ENCODE results near the gene SHANK3.

SHANK3 gene

DNA sequence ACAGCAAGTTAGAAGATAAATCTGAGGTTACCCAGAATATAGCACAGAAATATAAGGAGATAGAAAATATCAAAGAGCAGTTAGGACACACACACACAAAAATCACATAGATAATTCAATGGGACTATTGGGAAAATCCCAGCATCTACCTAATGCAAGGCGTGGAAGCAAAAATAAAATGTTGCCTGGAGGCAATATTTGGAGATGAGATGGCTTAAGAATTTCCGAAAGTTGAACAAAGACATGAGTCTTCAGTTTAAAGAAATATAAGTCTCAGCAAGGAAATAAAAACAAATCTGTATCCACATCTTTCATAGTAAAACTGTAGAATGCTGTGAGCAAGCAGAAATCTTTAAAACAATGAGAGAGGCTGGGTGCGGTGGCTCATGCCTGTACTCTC lies 35.9 kb downstream of the SHANK3 start:
- H3K4me3 ChIP-seq (ENCODE audit: low read length) = no peak overlapping the region
- H3K27ac ChIP-seq (ENCODE audit: low read depth, low read length) = no peak overlapping the region
- no peaks in the 10 kb centered on the region for H3K4me1 ChIP-seq (ENCODE audit: control insufficient read depth, insufficient read depth, low read length)
- H3K9ac ChIP-seq (ENCODE audit: low read length) = no peak overlapping the region
- H3K36me3 ChIP-seq (ENCODE audit: control insufficient read depth, insufficient read depth, low read length) = no peaks in the 10 kb centered on the region
- H3K27me3 ChIP-seq (ENCODE audit: control insufficient read depth, insufficient read depth, low read length) = no peaks in the 10 kb centered on the region

- Histone ChIP-seq H3K4me1 (ENCODE audit: control insufficient read depth, insufficient read depth, low read length) (no peaks in the 10 kb centered on the region), H3K27me3 (ENCODE audit: control insufficient read depth, insufficient read depth, low read length) (no peaks in the 10 kb centered on the region), H3K9ac (ENCODE audit: low read length) (no peak overlapping the region), H3K27ac (ENCODE audit: low read depth, low read length) (no peak overlapping the region), H3K4me3 (ENCODE audit: low read length) (no peak overlapping the region), H3K36me3 (ENCODE audit: control insufficient read depth, insufficient read depth, low read length) (no peaks in the 10 kb centered on the region)
Measured at GRCh38 chr22:50708996-50709395, 36.4 kb downstream of the SHANK3 start.

- Histone ChIP-seq H3K27ac (ENCODE audit: low read depth, low read length) (no peak overlapping the region), H3K36me3 (ENCODE audit: control insufficient read depth, insufficient read depth, low read length) (no peaks in the 10 kb centered on the region), H3K4me3 (ENCODE audit: low read length) (no peak overlapping the region), H3K27me3 (ENCODE audit: control insufficient read depth, insufficient read depth, low read length) (no peaks in the 10 kb centered on the region), H3K4me1 (ENCODE audit: control insufficient read depth, insufficient read depth, low read length) (no peaks in the 10 kb centered on the region), H3K9ac (ENCODE audit: low read length) (no peak overlapping the region)
Measured at GRCh38 chr22:50710221-50710620, 37.6 kb downstream of the SHANK3 start.

DNA sequence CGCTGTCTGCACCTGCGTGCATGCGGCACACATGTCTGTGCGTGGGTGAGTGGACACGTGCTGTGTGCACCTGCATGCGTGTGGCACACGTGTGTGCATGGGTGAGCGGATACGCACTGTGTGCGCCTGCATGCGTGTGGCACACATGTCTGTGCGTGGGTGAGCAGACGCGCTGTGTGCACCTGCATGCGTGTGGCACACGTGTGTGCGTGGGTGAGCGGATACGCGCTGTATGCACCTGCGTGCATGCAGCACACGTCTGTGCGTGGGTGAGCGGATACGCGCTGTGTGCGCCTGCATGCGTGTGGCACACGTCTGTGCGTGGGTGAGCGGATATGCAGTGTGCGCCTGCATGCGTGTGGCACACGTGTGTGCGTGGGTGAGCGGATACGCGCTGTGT lies 38.3 kb downstream of the SHANK3 start:
- H3K36me3 ChIP-seq (ENCODE audit: control insufficient read depth, insufficient read depth, low read length) = no peaks in the 10 kb centered on the region
- no peak overlapping the region for H3K9ac ChIP-seq (ENCODE audit: low read length)
- no peak overlapping the region for H3K27ac ChIP-seq (ENCODE audit: low read depth, low read length)
- no peaks in the 10 kb centered on the region for H3K27me3 ChIP-seq (ENCODE audit: control insufficient read depth, insufficient read depth, low read length)
- H3K4me3 ChIP-seq (ENCODE audit: low read length) = no peak overlapping the region
- no peaks in the 10 kb centered on the region for H3K4me1 ChIP-seq (ENCODE audit: control insufficient read depth, insufficient read depth, low read length)

DNA sequence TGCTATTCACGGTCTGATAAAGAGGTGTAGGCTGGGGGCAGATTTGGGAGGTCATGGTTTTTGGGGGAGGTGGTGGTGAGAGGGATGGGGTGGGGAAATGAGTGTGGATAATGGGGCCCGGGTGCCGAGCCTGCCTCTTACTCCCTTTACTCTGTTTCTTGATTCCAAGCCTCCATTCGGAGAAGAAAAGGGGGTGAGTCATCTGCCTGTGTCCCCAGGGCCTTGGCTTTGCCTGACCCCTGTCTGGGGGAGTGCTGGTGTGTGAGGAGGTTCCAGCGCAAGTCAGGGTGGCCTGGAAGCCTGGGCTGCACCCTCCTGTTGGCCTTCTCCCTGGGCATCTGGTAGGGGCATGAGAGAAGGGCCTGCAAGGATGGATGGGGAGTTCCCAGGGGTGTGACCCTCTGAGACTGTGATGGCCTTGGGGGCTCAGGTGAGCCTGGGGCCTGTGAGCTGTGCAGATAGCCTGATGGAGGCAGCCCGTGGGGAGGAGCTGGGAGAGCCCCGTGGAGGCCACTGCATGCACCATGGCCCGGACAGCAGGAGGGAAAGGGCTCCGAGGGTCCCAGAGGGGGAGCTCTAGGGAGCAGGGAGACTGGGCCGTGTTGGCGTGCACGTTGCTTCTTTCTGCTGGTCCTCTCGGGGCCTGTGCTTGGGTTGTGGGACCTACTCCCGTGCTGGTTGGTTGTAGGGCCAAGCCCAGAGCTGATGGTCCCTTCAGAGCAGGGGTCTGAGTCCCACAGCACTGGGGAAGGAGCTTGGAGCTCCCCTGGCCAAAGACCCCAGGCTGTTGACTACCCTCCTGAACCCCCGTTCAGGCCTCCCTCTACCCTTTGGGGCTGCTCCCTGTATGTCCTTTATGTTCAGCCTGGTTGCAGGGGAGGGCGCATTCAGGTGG lies 39.1 kb downstream of the SHANK3 start:
- no peak overlapping the region for H3K9ac ChIP-seq (ENCODE audit: low read length)
- no peaks in the 10 kb centered on the region for H3K27me3 ChIP-seq (ENCODE audit: control insufficient read depth, insufficient read depth, low read length)
- no peaks in the 10 kb centered on the region for H3K4me1 ChIP-seq (ENCODE audit: control insufficient read depth, insufficient read depth, low read length)
- no peaks in the 10 kb centered on the region for H3K36me3 ChIP-seq (ENCODE audit: control insufficient read depth, insufficient read depth, low read length)
- H3K4me3 ChIP-seq (ENCODE audit: low read length) = no peak overlapping the region
- H3K27ac ChIP-seq (ENCODE audit: low read depth, low read length) = no peak overlapping the region

- no peaks in the 10 kb centered on the region for H3K4me1 ChIP-seq (ENCODE audit: control insufficient read depth, insufficient read depth, low read length)
- H3K27me3 ChIP-seq (ENCODE audit: control insufficient read depth, insufficient read depth, low read length) = no peaks in the 10 kb centered on the region
- no peaks in the 10 kb centered on the region for H3K36me3 ChIP-seq (ENCODE audit: control insufficient read depth, insufficient read depth, low read length)
- no peak overlapping the region for H3K27ac ChIP-seq (ENCODE audit: low read depth, low read length)
- no peak overlapping the region for H3K4me3 ChIP-seq (ENCODE audit: low read length)
- H3K9ac ChIP-seq (ENCODE audit: low read length) = no peak overlapping the region
Measured at GRCh38 chr22:50712341-50713007, 39.9 kb downstream of the SHANK3 start.

GRCh38 chr22:50713008-50713385 lies 40.4 kb downstream of the SHANK3 start:
- Histone ChIP-seq H3K27ac (ENCODE audit: low read depth, low read length) (no peak overlapping the region), H3K27me3 (ENCODE audit: control insufficient read depth, insufficient read depth, low read length) (no peaks in the 10 kb centered on the region), H3K36me3 (ENCODE audit: control insufficient read depth, insufficient read depth, low read length) (no peaks in the 10 kb centered on the region), H3K9ac (ENCODE audit: low read length) (no peak overlapping the region), H3K4me1 (ENCODE audit: control insufficient read depth, insufficient read depth, low read length) (no peaks in the 10 kb centered on the region), H3K4me3 (ENCODE audit: low read length) (no peak overlapping the region)

- Histone ChIP-seq H3K9ac (ENCODE audit: low read length) (no peak overlapping the region), H3K36me3 (ENCODE audit: control insufficient read depth, insufficient read depth, low read length) (no peaks in the 10 kb centered on the region), H3K4me3 (ENCODE audit: low read length) (no peak overlapping the region), H3K27me3 (ENCODE audit: control insufficient read depth, insufficient read depth, low read length) (peaks cover 4% of the 10 kb centered on the region), H3K27ac (ENCODE audit: low read depth, low read length) (no peak overlapping the region), H3K4me1 (ENCODE audit: control insufficient read depth, insufficient read depth, low read length) (no peaks in the 10 kb centered on the region)
Measured at GRCh38 chr22:50713571-50714056, 41.0 kb downstream of the SHANK3 start.

- Histone ChIP-seq H3K27me3 (ENCODE audit: control insufficient read depth, insufficient read depth, low read length) (peaks cover 4% of the 10 kb centered on the region), H3K4me3 (ENCODE audit: low read length) (no peak overlapping the region), H3K27ac (ENCODE audit: low read depth, low read length) (no peak overlapping the region), H3K36me3 (ENCODE audit: control insufficient read depth, insufficient read depth, low read length) (no peaks in the 10 kb centered on the region), H3K9ac (ENCODE audit: low read length) (no peak overlapping the region), H3K4me1 (ENCODE audit: control insufficient read depth, insufficient read depth, low read length) (no peaks in the 10 kb centered on the region)
Measured at GRCh38 chr22:50714150-50714549, 41.5 kb downstream of the SHANK3 start.

DNA sequence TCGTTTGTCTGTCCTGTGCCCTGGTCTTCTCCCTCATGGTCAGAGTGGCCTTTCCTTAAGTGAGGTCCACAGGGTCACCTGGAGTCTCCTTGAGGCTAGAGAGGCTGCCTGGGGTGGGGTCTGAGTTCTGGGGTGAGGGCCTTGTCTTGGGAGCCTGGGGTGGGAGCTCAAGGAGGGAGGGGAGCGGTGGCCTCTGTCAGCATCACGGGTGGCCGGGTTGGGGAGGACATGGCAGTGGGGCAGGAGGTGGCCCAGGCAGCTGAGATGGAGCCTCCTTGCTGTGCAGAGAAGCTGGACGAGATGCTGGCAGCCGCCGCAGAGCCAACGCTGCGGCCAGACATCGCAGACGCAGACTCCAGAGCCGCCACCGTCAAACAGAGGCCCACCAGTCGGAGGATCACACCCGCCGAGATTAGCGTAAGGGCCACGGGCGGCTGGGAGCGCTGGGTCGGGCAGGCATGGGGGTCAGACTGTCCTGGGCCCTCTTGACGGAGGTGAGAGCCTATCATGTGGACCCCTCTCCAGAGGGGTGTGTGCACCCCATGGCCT lies 42.1 kb downstream of the SHANK3 start:
- Histone ChIP-seq H3K36me3 (ENCODE audit: control insufficient read depth, insufficient read depth, low read length) (no peaks in the 10 kb centered on the region), H3K4me1 (ENCODE audit: control insufficient read depth, insufficient read depth, low read length) (no peaks in the 10 kb centered on the region), H3K27me3 (ENCODE audit: control insufficient read depth, insufficient read depth, low read length) (peaks cover 4% of the 10 kb centered on the region), H3K27ac (ENCODE audit: low read depth, low read length) (no peak overlapping the region), H3K9ac (ENCODE audit: low read length) (no peak overlapping the region), H3K4me3 (ENCODE audit: low read length) (no peak overlapping the region)

DNA sequence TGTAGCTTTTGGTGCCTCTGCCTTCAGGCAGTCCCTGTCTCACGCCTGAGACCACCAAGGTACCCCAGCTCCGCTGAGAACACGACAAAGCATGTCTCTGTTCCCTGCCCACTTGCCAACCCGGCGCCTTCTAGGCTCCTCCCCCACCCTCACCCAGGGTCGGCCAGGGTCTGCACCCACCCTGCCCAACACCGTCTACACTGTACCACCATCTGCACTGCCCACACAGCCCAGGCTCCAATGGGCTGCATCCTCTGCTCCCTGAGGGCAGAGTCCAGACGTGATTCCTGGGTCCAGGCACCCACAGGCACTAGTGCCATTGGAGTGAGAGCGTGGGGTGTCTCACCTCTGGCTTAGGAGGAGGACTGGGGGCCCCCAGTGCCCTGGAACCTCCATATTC lies 42.6 kb downstream of the SHANK3 start:
- Histone ChIP-seq H3K36me3 (ENCODE audit: control insufficient read depth, insufficient read depth, low read length) (no peaks in the 10 kb centered on the region), H3K27ac (ENCODE audit: low read depth, low read length) (no peak overlapping the region), H3K4me1 (ENCODE audit: control insufficient read depth, insufficient read depth, low read length) (no peaks in the 10 kb centered on the region), H3K4me3 (ENCODE audit: low read length) (no peak overlapping the region), H3K27me3 (ENCODE audit: control insufficient read depth, insufficient read depth, low read length) (peaks cover 4% of the 10 kb centered on the region), H3K9ac (ENCODE audit: low read length) (no peak overlapping the region)

GRCh38 chr22:50715776-50716175 lies 43.2 kb downstream of the SHANK3 start:
- Histone ChIP-seq H3K4me3 (ENCODE audit: low read length) (no peak overlapping the region), H3K27ac (ENCODE audit: low read depth, low read length) (no peak overlapping the region), H3K4me1 (ENCODE audit: control insufficient read depth, insufficient read depth, low read length) (no peaks in the 10 kb centered on the region), H3K9ac (ENCODE audit: low read length) (no peak overlapping the region), H3K36me3 (ENCODE audit: control insufficient read depth, insufficient read depth, low read length) (no peaks in the 10 kb centered on the region), H3K27me3 (ENCODE audit: control insufficient read depth, insufficient read depth, low read length) (peaks cover 4% of the 10 kb centered on the region)

Measured in rectal smooth muscle tissue (tissue), 1 donor.